Body of pancreas (tissue), 4 donors: ENCODE results near the gene PIEZO2. TPM values are rescaled to one million over a fixed set of nuclear protein-coding genes. Genes with fewer than 3 reads are reported as not detected.

Source experiments
- ATAC-seq: fragments of 150-250 bp; one replicate; pipeline ENCODE4 v1.9.1; 2016
- DNase-seq, 4 donors: peaks; one replicate each; pipeline ENCODE4 v3.0.0-alpha.2; 2019
- H3K27ac ChIP-seq, 4 donors: fragments of 200-600 bp; sonication (generic); 1 replicate in 3 of 4; 2 replicates in 1 of 4; pipeline versions ENCODE4 v1.5.1 to v1.6.1; 2016 to 2019; ENCODE audit warnings: mild to moderate bottlenecking in 1 of 4, mixed read lengths in 1 of 4, moderate library complexity in 1 of 4
- H3K27me3 ChIP-seq, 2 donors: fragments of 200-600 bp; sonication (generic); one replicate each; pipeline ENCODE4 v1.6.0; 2016; ENCODE audit warnings: mild to moderate bottlenecking in 1 of 2
- H3K36me3 ChIP-seq, 2 donors: fragments of 200-600 bp; sonication (generic); replicated peaks in 1 of 2; 2 replicates each; pipeline ENCODE4 v1.5.1; 2016; ENCODE audit warnings: low read depth in 2 of 2; ENCODE audit not compliant: insufficient read depth in 1 of 2
- H3K4me1 ChIP-seq: fragments of 200-600 bp; sonication (generic); one replicate; pipeline ENCODE4 v1.6.0; 2016
- H3K4me3 ChIP-seq, 2 donors: fragments of 200-600 bp; sonication (generic); 1 replicate in 1 of 2; 2 replicates in 1 of 2; pipeline ENCODE4 v1.5.1; 2016 to 2019
- H3K9me3 ChIP-seq, 3 donors: fragments of 200-600 bp; sonication (generic); 1 replicate in 2 of 3; 2 replicates in 1 of 3; pipeline ENCODE4 v1.5.1; 2016
- CTCF ChIP-seq, 7 experiments: fragments of 450-650 bp in 4 of 7; fragments of 200-600 bp in 3 of 7; sonication (generic) in 3 of 7; IDR thresholded peaks; one replicate each; pipeline ENCODE4 v1.5.1; 2016 to 2019; ENCODE audit warnings: antibody characterized with exemption in 7 of 7
- POLR2A ChIP-seq, 3 donors: fragments of 450-650 bp; IDR thresholded peaks; one replicate each; pipeline ENCODE4 v1.6.1; 2016; ENCODE audit warnings: antibody characterized with exemption in 3 of 3, mild to moderate bottlenecking in 2 of 3
- WGBS, 2 donors: methylation state at CpG; one replicate each; pipeline ENCODE4 v1.1.5; 2017; 5-methylcytosine and 5-hydroxymethylcytosine counted together
- intact Hi-C: fragments of 100-400 bp; cut with DNase I; formaldehyde crosslinking; loops from one replicate; pipeline ENCODE4 v1.15.1; 2023
- total RNA-seq, 2 donors: library from RNA; depleted of rRNA; stranded (reverse); fragments of >200 nt; gene quantifications; one replicate each; pipeline ENCODE4 v1.1.0, GENCODE V29; 2016

Gene PIEZO2
- total RNA-seq, 2 donors from 2014 or later = 0.33 to 40.7 TPM

- DNase-seq (no peak), ATAC-seq (no peak)
- Histone ChIP-seq H3K9me3 (no peaks in the 10 kb centered on the region), H3K27ac (no peak overlapping the region), H3K27me3 (no peaks in the 10 kb centered on the region), H3K4me3 (no peak overlapping the region), H3K4me1 (no peaks in the 10 kb centered on the region), H3K36me3 (no peaks in the 10 kb centered on the region)
- no peak for TF ChIP-seq POLR2A (IDR thresholded peaks at IDR 0.05)
- intact Hi-C loops = no loop called here
- 51 to 72% methylated on average over 6 to 7 of the region's 7 CpGs for WGBS, 2 donors
Observed at GRCh38 chr18:10690366-10690765, 459.0 kb downstream of the PIEZO2 start.

- ATAC-seq = no peak
- intact Hi-C loops = no loop called here
- Histone ChIP-seq H3K36me3 (no peaks in the 10 kb centered on the region), H3K4me1 (no peaks in the 10 kb centered on the region), H3K4me3 (no peak overlapping the region), H3K27ac (no peak overlapping the region), H3K27me3 (no peaks in the 10 kb centered on the region), H3K9me3 (no peaks in the 10 kb centered on the region)
- TF ChIP-seq POLR2A (IDR thresholded peaks at IDR 0.05) = no peak
- TF ChIP-seq CTCF (IDR thresholded peaks at IDR 0.05) = no peak
- WGBS, 2 donors = 70 to 87% methylated on average over 4 of the region's 4 CpGs
- no peak for DNase-seq
Observed at GRCh38 chr18:10690035-10690329, 459.4 kb downstream of the PIEZO2 start.

- ATAC-seq (no peak), DNase-seq (no peak)
- H3K27ac ChIP-seq = no peak overlapping the region
- WGBS, 2 donors = 67 to 68% methylated on average over 12 of the region's 12 CpGs
- no peaks in the 10 kb centered on the region for H3K9me3 ChIP-seq
- no peak for TF ChIP-seq POLR2A (IDR thresholded peaks at IDR 0.05)
- no peak for TF ChIP-seq CTCF (IDR thresholded peaks at IDR 0.05)
- H3K4me3 ChIP-seq = no peak overlapping the region
- H3K36me3 ChIP-seq = no peaks in the 10 kb centered on the region
- intact Hi-C loops = no loop called here
- H3K4me1 ChIP-seq = no peaks in the 10 kb centered on the region
- no peaks in the 10 kb centered on the region for H3K27me3 ChIP-seq
Observed at GRCh38 chr18:10689236-10690034, 459.9 kb downstream of the PIEZO2 start.

- ATAC-seq (no peak), DNase-seq (no peak)
- H3K4me1 ChIP-seq = no peaks in the 10 kb centered on the region
- H3K4me3 ChIP-seq = no peak overlapping the region
- no peaks in the 10 kb centered on the region for H3K36me3 ChIP-seq
- no peak overlapping the region for H3K27ac ChIP-seq
- 62 to 63% methylated on average over 4 of the region's 4 CpGs for WGBS, 2 donors
- no peaks in the 10 kb centered on the region for H3K27me3 ChIP-seq
- TF ChIP-seq CTCF (IDR thresholded peaks at IDR 0.05) (no peak), POLR2A (IDR thresholded peaks at IDR 0.05) (no peak)
- no peaks in the 10 kb centered on the region for H3K9me3 ChIP-seq
- intact Hi-C loops = no loop called here
Observed at GRCh38 chr18:10688766-10689165, 460.6 kb downstream of the PIEZO2 start.

- ATAC-seq (no peak), DNase-seq (no peak)
- Histone ChIP-seq H3K36me3 (no peaks in the 10 kb centered on the region), H3K27ac (no peak overlapping the region), H3K27me3 (no peaks in the 10 kb centered on the region), H3K4me1 (no peaks in the 10 kb centered on the region), H3K4me3 (no peak overlapping the region), H3K9me3 (no peaks in the 10 kb centered on the region)
- WGBS, 2 donors = 66 to 68% methylated on average over 8 of the region's 8 CpGs
- intact Hi-C loops = no loop called here
- no peak for TF ChIP-seq CTCF (IDR thresholded peaks at IDR 0.05)
- TF ChIP-seq POLR2A (IDR thresholded peaks at IDR 0.05) = no peak
Observed at GRCh38 chr18:10687161-10687925, 462.0 kb downstream of the PIEZO2 start.
